HepG2 (cell line): Measurements from ENCODE around the gene AADACL4. TPM values are rescaled to one million over a fixed set of nuclear protein-coding genes. Genes with fewer than 3 reads are reported as not detected.

Experiments
- ATAC-seq: fragments of 200-7000 bp; cut with Tn5 transposase; 3 replicates; pipeline ENCODE4 v1.9.1; 2020; ENCODE audit warnings: mild to moderate bottlenecking, moderate library complexity
- BruUV-seq: library from RNA; stranded (reverse); fragments of 400-500 nt; replicated peaks from 2 replicates; lab custom pipeline; 2021; lab: Mats Ljungman, UMichigan
- CTCF ChIA-PET: fragments of 300-600 bp; formaldehyde crosslinking; extraction: SDS; loops from one replicate; lab custom pipeline; 2021; ENCODE audit warnings: low total read pairs, inconsistent platforms, low intra/inter-chr PET ratio; lab: Yijun Ruan, JAX
- POLR2A ChIA-PET: fragments of 350-600 bp; sonication (Branson Sonifier 250); formaldehyde crosslinking; loops from one replicate; lab custom pipeline; 2020; ENCODE audit warnings: antibody characterized with exemption, inconsistent platforms; lab: Yijun Ruan, JAX
- DNase-seq: peaks from one replicate; pipeline ENCODE4 v3.0.0-alpha.2; 2015; ENCODE audit warnings: low spot score
- FAIRE-seq: peaks from 3 replicates; lab custom pipeline; 2011; peaks lifted over from hg19 to GRCh38; lab: Jason Lieb, UNC
- H2AFZ ChIP-seq: one replicate; pipeline ENCODE4 v1.6.1; 2011; ENCODE audit warnings: low read length, inconsistent platforms
- H3K27ac ChIP-seq: fragments of 300-600 bp; 3 replicates; pipeline ENCODE4 v1.8.0; 2011; ENCODE audit warnings: mixed run types, mild to moderate bottlenecking, mixed read lengths, low read length, inconsistent platforms; ENCODE audit not compliant: insufficient read depth; ENCODE audit errors: extremely low read length
- H3K27me3 ChIP-seq, 2 experiments: fragments of 200-600 bp in 1 of 2; 2 replicates in 1 of 2; 3 replicates in 1 of 2; pipeline versions ENCODE4 v1.6.0 to v1.8.0; 2011; ENCODE audit warnings: low read length in 2 of 2, mild to moderate bottlenecking in 2 of 2, moderate library complexity in 2 of 2, inconsistent platforms in 1 of 2; ENCODE audit not compliant: insufficient read depth in 2 of 2, control insufficient read depth in 1 of 2
- H3K36me3 ChIP-seq, 2 experiments: fragments of 200-600 bp in 1 of 2; replicated peaks in 1 of 2; 2 replicates in 1 of 2; 3 replicates in 1 of 2; pipeline versions ENCODE4 v1.5.1 to v1.8.0; 2011; ENCODE audit warnings: low read length in 2 of 2, inconsistent platforms in 1 of 2; ENCODE audit not compliant: insufficient read depth in 2 of 2, control insufficient read depth in 1 of 2
- H3K4me1 ChIP-seq: 2 replicates; pipeline ENCODE4 v1.5.1; 2012; ENCODE audit warnings: low read length, inconsistent platforms; ENCODE audit not compliant: insufficient read depth
- H3K4me2 ChIP-seq: 2 replicates; pipeline ENCODE4 v1.6.0; 2011; ENCODE audit warnings: low read depth, low read length, inconsistent platforms
- H3K4me3 ChIP-seq, 3 experiments: fragments of 200-600 bp in 1 of 3; sonication (generic), shearing (Covaris generic) in 1 of 3; replicated peaks in 1 of 3; 2 replicates each; pipeline ENCODE4 v1.5.1; 2011 to 2016; ENCODE audit warnings: low read length in 3 of 3, inconsistent platforms in 2 of 3, low read depth in 2 of 3, mild to moderate bottlenecking in 2 of 3, control low read depth in 1 of 3, mixed read lengths in 1 of 3; ENCODE audit not compliant: insufficient read depth in 1 of 3
- H3K79me2 ChIP-seq: one replicate; pipeline ENCODE4 v1.6.1; 2011; ENCODE audit warnings: low read length, inconsistent platforms; ENCODE audit not compliant: insufficient read depth
- H3K9ac ChIP-seq: 2 replicates; pipeline ENCODE4 v1.6.0; 2011; ENCODE audit warnings: mild to moderate bottlenecking, low read depth, low read length, inconsistent platforms; ENCODE audit not compliant: insufficient read depth
- H3K9me3 ChIP-seq: 2 replicates; pipeline ENCODE4 v1.5.1; 2012; ENCODE audit warnings: mild to moderate bottlenecking, low read length
- H4K20me1 ChIP-seq: 2 replicates; pipeline ENCODE4 v1.6.0; 2011; ENCODE audit warnings: inconsistent platforms, mild to moderate bottlenecking, low read length, moderate library complexity; ENCODE audit not compliant: insufficient read depth
- AGO1 ChIP-seq: fragments of 200-400 bp; formaldehyde crosslinking; IDR thresholded peaks from 2 replicates; pipeline ENCODE4 v1.6.1; 2017; ENCODE audit warnings: mild to moderate bottlenecking, low read depth, low read length, moderate library complexity; ENCODE audit not compliant: poor library complexity, severe bottlenecking
- AHR ChIP-seq: IDR thresholded peaks from 2 replicates; pipeline ENCODE4 v1.6.1; 2018; ENCODE audit warnings: missing genetic modification reagents, missing compliant biosample characterization
- ATF4 ChIP-seq, 2 experiments: fragments of 450-650 bp in 1 of 2; sonication (generic) in 1 of 2; formaldehyde crosslinking; IDR thresholded peaks; 2 replicates each; pipeline versions ENCODE4 v1.5.0 to v1.8.0; 2020 to 2022; ENCODE audit warnings: mild to moderate bottlenecking in 1 of 2, missing genetic modification reagents in 1 of 2
- ATM ChIP-seq: fragments of 450-650 bp; IDR thresholded peaks from 2 replicates; pipeline ENCODE4 v1.7.1; 2017; ENCODE audit warnings: mild to moderate bottlenecking, borderline replicate concordance
- CEBPB ChIP-seq: IDR thresholded peaks from 2 replicates; pipeline ENCODE4 v1.6.1; 2011; ENCODE audit warnings: low read depth, low read length, improper control_type of control experiment, borderline replicate concordance
- POLR2A ChIP-seq, 2 experiments: IDR thresholded peaks; 2 replicates each; pipeline ENCODE4 v1.6.1; 2011; ENCODE audit warnings: low read depth in 2 of 2, low read length in 2 of 2, mild to moderate bottlenecking in 1 of 2, moderate library complexity in 1 of 2; ENCODE audit not compliant: insufficient read depth in 1 of 2
- RBFOX2 ChIP-seq: fragments of 200-400 bp; formaldehyde crosslinking; IDR thresholded peaks from 2 replicates; pipeline ENCODE4 v1.6.1; 2017; ENCODE audit warnings: low read depth, mild to moderate bottlenecking, low read length
- TBP ChIP-seq: sonication (generic); formaldehyde crosslinking; IDR thresholded peaks from 2 replicates; pipeline ENCODE4 v1.5.0; 2020; ENCODE audit warnings: missing genetic modification reagents
- TCF12 ChIP-seq, 2 experiments: fragments of 450-650 bp in 1 of 2; sonication (generic) in 1 of 2; formaldehyde crosslinking in 1 of 2; IDR thresholded peaks; 2 replicates each; pipeline versions ENCODE4 v1.6.1 to v1.8.0; 2017 to 2022; ENCODE audit warnings: antibody characterized with exemption in 1 of 2, mild to moderate bottlenecking in 1 of 2, missing genetic modification reagents in 1 of 2, moderate library complexity in 1 of 2
- TFAP4 ChIP-seq: sonication (generic); IDR thresholded peaks from 2 replicates; pipeline ENCODE4 v1.6.1; 2016; ENCODE audit warnings: low read depth, borderline replicate concordance
- ZBTB38 ChIP-seq: sonication (generic); formaldehyde crosslinking; IDR thresholded peaks from 2 replicates; pipeline ENCODE4 v1.5.1; 2020; ENCODE audit warnings: mild to moderate bottlenecking, missing genetic modification reagents
- ZMYM3 ChIP-seq: sonication (generic); formaldehyde crosslinking; IDR thresholded peaks from 2 replicates; pipeline ENCODE4 v1.5.1; 2020; ENCODE audit warnings: mild to moderate bottlenecking, missing genetic modification reagents
- ZNF251 ChIP-seq: sonication (generic); formaldehyde crosslinking; IDR thresholded peaks from 2 replicates; pipeline ENCODE4 v1.9.0; 2021; ENCODE audit warnings: mild to moderate bottlenecking, missing genetic modification reagents
- ZNF768 ChIP-seq: sonication (generic); formaldehyde crosslinking; IDR thresholded peaks from 2 replicates; pipeline ENCODE4 v1.4.0; 2020; ENCODE audit warnings: missing genetic modification reagents
- ZNF773 ChIP-seq: sonication (generic); formaldehyde crosslinking; IDR thresholded peaks from 2 replicates; pipeline ENCODE4 v1.4.0; 2020; ENCODE audit warnings: missing genetic modification reagents, borderline replicate concordance
- ZNF841 ChIP-seq: sonication (generic); formaldehyde crosslinking; IDR thresholded peaks from 2 replicates; pipeline ENCODE4 v1.8.1; 2023; ENCODE audit warnings: missing genetic modification reagents, borderline replicate concordance
- ZSCAN20 ChIP-seq: sonication (generic); formaldehyde crosslinking; IDR thresholded peaks from 2 replicates; pipeline ENCODE4 v1.4.0; 2020; ENCODE audit warnings: missing genetic modification reagents, mild to moderate bottlenecking, borderline replicate concordance
- ZUFSP ChIP-seq: sonication (generic); formaldehyde crosslinking; IDR thresholded peaks from 2 replicates; pipeline ENCODE4 v1.9.0; 2021; ENCODE audit warnings: missing genetic modification reagents, mild to moderate bottlenecking, borderline replicate concordance
- whole genome bisulfite sequencing: methylation state at CpG from one replicate; pipeline ENCODE4 v1.1.6; 2017; ENCODE audit warnings: low lambda C conversion rate; 5-methylcytosine and 5-hydroxymethylcytosine counted together
- in situ Hi-C: cut with HindIII; loops from 2 replicates; pipeline ENCODE4 v1.10.0; 2017; ENCODE audit warnings: low pct_unique_long_range_greater_than_20kb; ENCODE audit not compliant: extremely low pct_ligation_motif_present
- intact Hi-C: fragments of 100-400 bp; cut with micrococcal nuclease; formaldehyde crosslinking; loops from one replicate; pipeline ENCODE4 v1.10.0; 2022; ENCODE audit not compliant: unreplicated experiment
- polyA plus RNA-seq, 8 experiments: library from polyadenylated mRNA; depleted of rRNA in 3 of 8; stranded (reverse) in 7 of 8; unstranded in 1 of 8; fragments of >200 nt; fragmentation: Illumina TruSeq in 4 of 8; extraction: Trizol in 4 of 8; gene quantifications; 2 replicates each; pipeline versions ENCODE4 v1.2.1 to v1.2.3, GENCODE V29; 2011 to 2016; ENCODE audit warnings: low read depth in 4 of 8, missing spikeins in 1 of 8, mixed read lengths in 1 of 8; ENCODE audit not compliant: insufficient read depth in 1 of 8
- total RNA-seq, 5 experiments: library from RNA; depleted of rRNA; stranded (reverse); fragments of >200 nt; fragmentation: Illumina TruSeq; extraction: Trizol; gene quantifications; 2 replicates each; pipeline ENCODE4 v1.2.3, GENCODE V29; 2016; ENCODE audit warnings: low read depth in 1 of 5

AADACL4 gene
- total and polyA plus RNA-seq, 2 of the 13 experiments (the other 11 are each of a cell fraction or from before 2014, with no cell fraction given) = not detected

GRCh38 chr1:12596007-12596821 lies 47.7 kb upstream of the AADACL4 start:
- FAIRE-seq = no peak
- Histone ChIP-seq H3K9me3 (no peaks in the 10 kb centered on the region), H3K9ac (no peak overlapping the region), H3K27ac (no peak overlapping the region), H3K4me2 (no peak overlapping the region), H3K27me3 (no peaks in the 10 kb centered on the region), H3K79me2 (peaks cover 83% of the 10 kb centered on the region), H4K20me1 (peaks cover 88% of the 10 kb centered on the region), H3K4me1 (peaks cover 76% of the 10 kb centered on the region), H3K36me3 (peaks cover 10 to 71% of the 10 kb centered on the region in 2 experiments), H3K4me3 (no peak overlapping the region), H2AFZ (no peak overlapping the region)
- intact Hi-C loops = no loop called here
- ChIA-PET POLR2A (interaction anchor here (17.4 kb wide), 1 partner anchor 21 kb away, joined by 357 read pairs; the partner anchor contains the start of gene DHRS3), CTCF (no interaction called here)
- no TSS peak for BruUV-seq
- no peak for DNase-seq
- 97% methylated on average over 25 of the region's 39 CpGs for WGBS
- in situ Hi-C loops = no loop called here
- ATAC-seq = peak; percentile 12
- no peak for TF ChIP-seq ATM
- peak; percentile 98 for TF ChIP-seq ZNF768 (CRISPR knock-in tag)
- no peak for TF ChIP-seq ZUFSP (CRISPR knock-in tag)
- TF ChIP-seq ZSCAN20 (CRISPR knock-in tag) = no peak
- TF ChIP-seq ZNF773 = no peak
- no peak for TF ChIP-seq AHR (CRISPR knock-in tag)
- peak; percentile 47; the same call in 1 of the 2 replicates for TF ChIP-seq ZBTB38 (CRISPR knock-in tag)
- peak; percentile 42; the same call in 1 of the 2 replicates for TF ChIP-seq ZMYM3 (CRISPR knock-in tag)
- peak; percentile 51; the same call in 1 of the 2 replicates for TF ChIP-seq CEBPB
- TF ChIP-seq ATF4 (CRISPR knock-in tag; IDR thresholded peaks at IDR 0.05) = peak in 1 of 2 experiments; percentile 51; a peak in 1 of 4 replicates
- TF ChIP-seq ZNF841 (CRISPR knock-in tag) = no peak
- no peak for TF ChIP-seq TCF12 (IDR thresholded peaks at IDR 0.05)
- TF ChIP-seq TCF12 (CRISPR knock-in tag; IDR thresholded peaks at IDR 0.05) = no peak
- TF ChIP-seq TFAP4 = no peak
- peak; percentile 52 for TF ChIP-seq AGO1
- TF ChIP-seq RBFOX2 = peak; percentile 61
- TF ChIP-seq TBP (CRISPR knock-in tag) = no peak
- peak in 1 of 2 experiments; percentile 8; a peak in 1 of 4 replicates for TF ChIP-seq POLR2A (IDR thresholded peaks at IDR 0.05; ENCODE audit: insufficient read depth in 1 of 2, low read depth in 2 of 2, low read length in 2 of 2)
- no peak for TF ChIP-seq ZNF251 (CRISPR knock-in tag)
